Mammary epithelial cell (primary cell): Measurements from ENCODE around the gene PPP1R3D.

Source experiments
- CTCF ChIP-seq, 2 donors: IDR thresholded peaks in 1 of 2; conservative IDR thresholded peaks in 1 of 2; 2 replicates each; pipeline ENCODE4 v1.5.1; 2011 to 2012; ENCODE audit warnings: inconsistent platforms in 2 of 2, low read length in 2 of 2, mild to moderate bottlenecking in 2 of 2, control low read depth in 1 of 2, low read depth in 1 of 2; ENCODE audit not compliant: insufficient read depth in 1 of 2; ENCODE audit errors: extremely low read depth in 1 of 2
- EZH2 ChIP-seq: IDR thresholded peaks from 2 replicates; pipeline ENCODE4 v1.6.1; 2012; ENCODE audit warnings: low read length, inconsistent platforms, borderline replicate concordance

GRCh38 chr20:59940129-59940955, at the start of gene PPP1R3D, which contains the start of gene FAM217B:
- TF ChIP-seq CTCF (conservative IDR thresholded peaks at IDR 0.05 in 1 of 2, IDR thresholded peaks at IDR 0.05 in 1 of 2; ENCODE audit: extremely low read depth in 1 of 2, insufficient read depth in 1 of 2, low read depth in 1 of 2, low read length in 2 of 2): no peak
- TF ChIP-seq EZH2: no peak
